Measurements from ENCODE around the gene MAP3K10. TPM values are rescaled to one million over a fixed set of nuclear protein-coding genes. Genes with fewer than 3 reads are reported as not detected.
A peak's percentile ranks its signal among the peaks of the same experiment; 100 is the strongest.

The MAP3K10 gene
- total and polyA plus RNA-seq, 9 of the 15 experiments (the other 6 are each of a cell fraction or from before 2014, with no cell fraction given), result 0.01 to 8.0 (median 2.7) TPM; not detected in 1

DNA sequence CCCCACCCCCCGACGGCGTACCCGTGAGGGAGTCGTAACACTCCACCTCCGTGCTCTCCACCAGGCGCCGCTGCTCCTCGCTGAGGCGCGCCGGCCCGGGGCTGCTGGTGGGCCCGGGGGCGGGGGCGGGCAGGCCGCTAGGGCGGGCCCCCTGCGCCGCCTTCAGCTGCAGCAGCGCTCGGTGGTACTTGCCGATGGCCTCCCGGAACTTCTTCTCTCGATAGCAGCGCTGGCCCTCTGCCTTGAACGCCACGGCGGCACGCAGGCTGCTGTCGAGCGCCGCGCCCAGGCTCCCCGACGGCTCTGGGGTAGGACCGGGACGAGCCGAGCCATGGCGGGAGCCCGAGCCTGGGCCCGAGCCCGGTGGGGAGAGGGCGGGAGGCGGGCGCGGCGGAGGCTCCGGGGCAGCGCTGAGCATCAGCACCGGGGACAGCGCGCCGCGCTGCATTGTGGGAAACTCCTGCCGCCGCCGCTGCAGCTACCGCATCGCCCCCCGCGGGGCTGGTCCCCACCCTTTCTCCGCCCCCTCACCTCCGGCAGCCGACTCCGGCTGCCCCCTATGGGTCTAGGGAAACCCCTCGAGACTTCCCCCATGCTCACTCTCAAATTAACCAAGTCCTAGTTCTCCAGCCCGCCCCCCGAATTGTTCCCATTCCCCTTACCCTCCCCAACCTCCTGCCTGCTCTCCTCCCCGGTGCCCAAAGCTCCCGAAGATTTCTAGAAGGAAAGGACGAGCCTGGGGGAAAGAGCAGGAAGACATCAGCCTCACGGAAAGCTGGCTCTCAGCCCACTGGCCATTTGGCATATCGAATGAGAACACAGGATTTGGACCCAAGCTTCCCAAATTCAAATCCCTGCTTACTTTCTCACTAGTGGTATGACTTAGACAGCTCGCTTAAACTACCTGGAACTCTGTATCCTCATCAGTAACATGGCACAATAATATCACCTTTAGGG is 27.0 kb downstream of the MAP3K10 start, which contains the start of gene TTC9B (continued):
- TF ChIP-seq ARID4B (CRISPR knock-in tag; IDR thresholded peaks at IDR 0.05), result 0 out of 2 replicates have a peak, but pooled peaks have one; percentile 36
- peak; percentile 87 for TF ChIP-seq RBM25 (IDR thresholded peaks at IDR 0.05; ENCODE audit: low read depth, low read length, severe bottlenecking)
- peak; percentile 99 for TF ChIP-seq CTBP1 (IDR thresholded peaks at IDR 0.05; ENCODE audit: borderline replicate concordance)
- TF ChIP-seq, protein P1, sequence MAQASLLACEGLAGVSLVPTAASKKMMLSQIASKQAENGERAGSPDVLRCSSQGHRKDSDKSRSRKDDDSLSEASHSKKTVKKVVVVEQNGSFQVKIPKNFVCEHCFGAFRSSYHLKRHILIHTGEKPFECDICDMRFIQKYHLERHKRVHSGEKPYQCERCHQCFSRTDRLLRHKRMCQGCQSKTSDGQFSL (CRISPR knock-in tag; IDR thresholded peaks at IDR 0.05), result 0 out of 2 replicates have a peak, but pooled peaks have one; percentile 38
- TF ChIP-seq, protein P1 (tag; IDR thresholded peaks at IDR 0.05), result no peak
- TF ChIP-seq EHMT2 (IDR thresholded peaks at IDR 0.05), result peak; percentile 90
- 0 out of 2 replicates have a peak, but pooled peaks have one; percentile 42 for TF ChIP-seq DIDO1 (tag; IDR thresholded peaks at IDR 0.05; ENCODE audit: low read depth)
- TF ChIP-seq ZBTB1 (CRISPR knock-in tag; IDR thresholded peaks at IDR 0.05; ENCODE audit: borderline replicate concordance, low read depth), result 0 out of 2 replicates have a peak, but pooled peaks have one; percentile 23
- peak; percentile 69 for TF ChIP-seq PCBP1 (IDR thresholded peaks at IDR 0.05; ENCODE audit: low read depth, low read length, poor library complexity, severe bottlenecking)
- 0 out of 6 replicates have a peak, but pooled peaks of 1 of the 3 experiments have one; percentile 26 for TF ChIP-seq ZBTB11 (CRISPR knock-in tag; IDR thresholded peaks at IDR 0.05)
- TF ChIP-seq MAZ (CRISPR knock-in tag; conservative IDR thresholded peaks at IDR 0.05 in 1 of 2, IDR thresholded peaks at IDR 0.05 in 1 of 2), result peak in 1 of 2 experiments; percentile 63; a peak in 2 of 4 replicates
- 0 out of 2 replicates have a peak, but pooled peaks have one; percentile 43 for TF ChIP-seq NCOA6 (IDR thresholded peaks at IDR 0.05)
- TF ChIP-seq PRMT5 (CRISPR knock-in tag; IDR thresholded peaks at IDR 0.05), result peak; percentile 93

Measured in K562 (cell line).